Activated T-cell treated with anti-CD3 and anti-CD28 coated beads for 4 hours (primary cell): ENCODE results near the gene NHSL1.

Source experiments
- DNase-seq: peaks from one replicate; pipeline ENCODE4 v3.0.0-alpha.2; 2020

Gene NHSL1

GRCh38 chr6:138499303-138500018 is at the start of gene NHSL1:
Gene NHSL1, minus strand, starts transcription at chr6:138499494. Its CDS starts 204 bp downstream, at chr6:138499290.
- no peak for DNase-seq

- DNase-seq = no peak
Measured at GRCh38 chr6:138546733-138547185, 47.5 kb upstream of the NHSL1 start.

GRCh38 chr6:138545621-138545980 is 46.3 kb upstream of the NHSL1 start:
- no peak for DNase-seq

GRCh38 chr6:138544501-138544900 is 45.2 kb upstream of the NHSL1 start:
- DNase-seq = no peak

GRCh38 chr6:138543657-138544056 is 44.4 kb upstream of the NHSL1 start:
- no peak for DNase-seq

- DNase-seq = no peak
Measured at GRCh38 chr6:138541823-138542481, 42.7 kb upstream of the NHSL1 start.

- no peak for DNase-seq
Measured at GRCh38 chr6:138540468-138540867, 41.2 kb upstream of the NHSL1 start.

GRCh38 chr6:138539876-138540275 is 40.6 kb upstream of the NHSL1 start:
- DNase-seq = no peak

GRCh38 chr6:138538390-138539031 is 39.2 kb upstream of the NHSL1 start:
- no peak for DNase-seq

GRCh38 chr6:138537106-138537505 is 37.8 kb upstream of the NHSL1 start:
- DNase-seq = no peak

GRCh38 chr6:138535728-138536455 is 36.6 kb upstream of the NHSL1 start:
- DNase-seq = no peak

- DNase-seq = no peak
Measured at GRCh38 chr6:138533667-138534066, 34.4 kb upstream of the NHSL1 start.

GRCh38 chr6:138531387-138531786 is 32.1 kb upstream of the NHSL1 start:
- DNase-seq = no peak

GRCh38 chr6:138529478-138529877 is 30.2 kb upstream of the NHSL1 start:
- DNase-seq = no peak

- no peak for DNase-seq
Measured at GRCh38 chr6:138528956-138529355, 29.7 kb upstream of the NHSL1 start.

GRCh38 chr6:138528137-138528536 is 28.8 kb upstream of the NHSL1 start:
- no peak for DNase-seq

GRCh38 chr6:138527411-138528088 is 28.3 kb upstream of the NHSL1 start:
- DNase-seq = no peak

- no peak for DNase-seq
Measured at GRCh38 chr6:138526822-138527235, 27.5 kb upstream of the NHSL1 start.

- DNase-seq = no peak
Measured at GRCh38 chr6:138525355-138525754, 26.1 kb upstream of the NHSL1 start.

GRCh38 chr6:138524526-138524925 is 25.2 kb upstream of the NHSL1 start:
- DNase-seq = no peak

GRCh38 chr6:138523347-138524210 is 24.3 kb upstream of the NHSL1 start:
- no peak for DNase-seq

- DNase-seq = no peak
Measured at GRCh38 chr6:138522611-138523010, 23.3 kb upstream of the NHSL1 start.
